Embryonic facial prominence (tissue), 1 donor: ENCODE measurements around the gene MMS19.
"Not testable (repeated sequence)": the region's sequence is repeated elsewhere in the genome, so short reads cannot be mapped to it uniquely, and the experiment has no call there.

ENCODE experiments used
- DNase-seq: peaks from one replicate; pipeline ENCODE4 v3.0.0-alpha.2; 2016; ENCODE audit errors: extremely low spot score

MMS19 gene

GRCh38 chr10:97427571-97428179, 70.5 kb downstream of the MMS19 start:
- DNase-seq = no peak

DNA sequence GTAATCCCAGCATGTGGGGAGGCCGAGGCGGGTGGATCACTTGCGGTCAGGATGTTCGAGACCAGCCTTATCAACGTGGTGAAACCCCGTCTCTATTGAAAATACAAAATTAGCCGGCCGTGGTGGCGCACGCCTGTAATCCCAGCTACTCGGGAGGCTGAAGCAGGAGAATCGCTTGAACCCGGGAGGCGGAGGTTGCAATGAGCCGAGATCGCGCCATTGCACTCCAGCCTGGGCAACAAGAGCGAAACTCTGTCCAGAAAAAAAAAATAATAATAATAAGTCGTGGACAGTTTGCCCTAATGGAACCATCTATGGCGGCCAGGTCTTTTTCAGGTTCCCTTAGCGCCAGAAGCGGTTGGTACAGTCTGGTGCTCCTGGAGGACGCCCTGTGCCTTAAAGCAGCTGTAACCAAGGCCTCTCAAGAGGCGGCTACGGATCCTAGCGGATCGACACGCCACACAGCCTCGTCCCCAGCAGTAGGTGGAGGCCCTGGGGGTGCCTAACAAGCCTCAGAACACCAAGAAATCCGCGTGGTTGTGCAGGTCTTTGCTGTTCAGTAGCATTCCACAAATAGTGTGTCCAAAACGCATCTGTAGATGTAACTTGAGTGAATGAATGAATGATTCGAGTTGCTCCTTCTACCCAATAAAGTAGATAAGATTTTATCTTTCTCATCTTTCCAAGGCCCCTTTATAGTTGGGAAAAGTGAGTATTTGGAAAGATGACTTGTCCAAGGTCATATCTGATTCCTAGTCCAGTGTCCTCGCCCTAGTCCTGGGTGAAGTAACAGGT, 71.2 kb downstream of the MMS19 start:
- no peak for DNase-seq

DNA sequence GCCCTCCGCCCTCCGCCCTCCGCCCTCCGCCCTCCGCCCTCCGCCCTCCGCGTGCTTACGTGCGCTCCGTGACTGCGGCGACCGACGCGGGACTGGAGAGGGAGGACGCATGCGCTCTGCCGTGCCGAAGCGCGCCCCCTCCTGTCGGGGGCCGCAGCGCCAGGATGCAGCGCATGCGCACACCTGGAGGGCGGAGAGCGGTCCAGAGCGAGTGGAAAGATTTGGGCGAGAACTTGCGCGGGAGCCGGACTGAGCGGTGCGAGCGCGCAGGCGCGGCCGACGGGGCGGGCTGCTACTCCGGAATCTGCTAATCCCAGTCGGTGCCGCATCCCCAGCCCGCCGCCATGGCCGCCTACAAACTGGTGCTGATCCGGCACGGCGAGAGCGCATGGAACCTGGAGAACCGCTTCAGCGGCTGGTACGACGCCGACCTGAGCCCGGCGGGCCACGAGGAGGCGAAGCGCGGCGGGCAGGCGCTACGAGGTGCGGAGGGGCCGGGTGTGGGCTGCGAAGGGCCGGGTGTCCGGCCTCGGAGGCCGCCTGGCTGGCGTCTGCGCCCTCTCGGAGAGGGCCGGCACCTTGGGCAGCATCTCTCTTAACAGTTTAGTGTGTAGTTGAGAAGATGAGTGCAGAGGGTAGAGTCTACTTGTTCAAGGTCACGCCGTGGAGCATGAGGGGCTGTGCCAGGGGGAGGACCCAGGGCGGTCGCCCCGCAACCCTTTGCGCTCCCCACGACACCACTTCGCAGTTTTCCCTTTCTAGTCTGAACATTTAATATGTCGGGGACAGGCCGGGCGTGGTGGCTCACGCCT, 72.1 kb downstream of the MMS19 start, which contains the start of gene PGAM1:
Gene PGAM1, plus strand, starts transcription at position 228 of the 812 bp plus-strand sequence. Its CDS starts 117 bp downstream, at position 345.
- peak; percentile 96 for DNase-seq

DNA sequence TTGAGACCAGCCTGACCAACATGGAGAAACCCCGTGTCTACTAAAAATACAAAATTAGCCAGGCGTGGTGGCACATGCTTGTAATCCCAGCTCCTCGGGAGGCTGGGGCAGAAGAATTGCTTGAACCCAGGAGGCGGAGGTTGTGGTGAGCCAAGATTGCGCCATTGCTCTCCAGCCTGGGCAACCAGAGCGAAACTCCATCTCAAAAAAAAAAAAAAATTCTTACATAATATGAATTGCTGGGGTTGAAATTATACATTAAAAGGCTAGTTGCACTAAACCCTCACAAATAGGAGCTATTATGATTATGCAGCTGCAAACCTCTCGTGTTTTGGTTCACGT, 74.5 kb downstream of the MMS19 start:
- DNase-seq = not testable (repeated sequence)

DNA sequence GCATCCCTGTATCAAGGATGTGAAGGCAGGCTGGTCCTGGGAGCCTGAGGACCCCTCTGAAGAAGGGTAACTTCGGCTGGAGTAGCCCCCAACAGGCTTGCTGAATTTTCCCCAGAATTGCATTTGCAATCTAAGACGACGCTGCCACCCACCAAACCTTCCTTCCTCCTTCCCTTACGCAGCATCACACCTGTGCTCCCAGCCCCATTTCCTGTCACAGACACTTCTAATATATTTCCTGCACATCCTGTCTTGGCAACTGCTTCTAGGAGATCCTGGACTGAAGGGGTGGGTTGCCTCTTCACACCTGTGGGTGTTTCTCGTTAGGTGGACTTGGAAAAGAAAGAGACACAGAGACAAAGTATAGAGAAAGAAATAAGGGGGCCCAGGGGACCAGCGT, 81.7 kb downstream of the MMS19 start:
- DNase-seq = no peak

DNA sequence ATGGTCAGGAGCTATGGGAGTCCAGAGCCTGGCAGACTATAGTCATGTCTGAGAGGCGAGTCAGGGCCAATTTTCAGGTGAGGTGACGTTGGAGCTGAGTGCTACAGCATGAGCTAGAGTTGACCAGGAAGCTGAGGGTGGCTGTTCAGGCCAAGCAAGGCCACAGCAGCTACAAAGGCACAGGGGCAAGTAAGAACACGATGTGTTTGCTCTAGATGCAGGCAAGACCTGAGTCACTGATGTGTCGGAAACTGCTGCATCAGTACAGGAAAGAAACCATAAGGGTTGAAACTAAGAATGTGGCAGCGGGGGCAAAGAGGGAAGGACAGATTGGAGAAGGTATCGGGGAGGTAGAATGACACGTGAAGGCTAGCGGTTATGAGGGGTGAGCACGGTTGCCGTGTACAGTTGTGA, 85.3 kb downstream of the MMS19 start:
- DNase-seq = no peak

GRCh38 chr10:97411406-97411805, 86.8 kb downstream of the MMS19 start:
- DNase-seq = no peak

DNA sequence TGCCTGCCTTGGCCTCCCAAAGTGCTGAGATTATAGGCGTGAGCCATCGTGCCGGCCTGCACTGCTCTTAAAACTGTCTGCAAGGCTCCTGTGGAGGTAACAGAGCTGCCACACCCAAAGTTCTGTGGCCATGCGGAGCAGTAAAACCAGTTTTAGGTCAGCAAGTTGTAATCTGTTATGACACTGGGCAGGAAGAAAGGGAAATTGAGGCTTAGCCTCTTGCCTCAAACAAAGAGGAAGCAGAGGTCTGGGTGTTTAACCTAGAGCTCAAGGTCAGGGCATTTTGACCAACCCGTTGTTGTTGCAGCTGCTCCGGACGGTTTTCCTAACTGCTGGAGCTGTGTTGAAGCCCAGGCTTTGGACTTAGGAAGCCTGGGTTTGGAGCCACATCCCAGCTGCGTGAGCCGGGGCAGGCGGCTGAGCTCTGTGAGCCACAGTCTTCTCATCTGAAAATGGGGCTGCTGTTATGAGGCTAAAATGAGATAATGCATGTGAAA, 89.7 kb downstream of the MMS19 start:
- DNase-seq = no peak
